GM12872 (cell line): ENCODE data around the gene TNRC6C.

Experiments
- TF ChIP-seq, protein P1 (sequence below): IDR thresholded peaks from 3 replicates; pipeline ENCODE4 v1.5.1; 2011; ENCODE audit warnings: low read depth, mild to moderate bottlenecking, low read length, moderate library complexity; ENCODE audit not compliant: insufficient read depth

The TNRC6C gene

DNA sequence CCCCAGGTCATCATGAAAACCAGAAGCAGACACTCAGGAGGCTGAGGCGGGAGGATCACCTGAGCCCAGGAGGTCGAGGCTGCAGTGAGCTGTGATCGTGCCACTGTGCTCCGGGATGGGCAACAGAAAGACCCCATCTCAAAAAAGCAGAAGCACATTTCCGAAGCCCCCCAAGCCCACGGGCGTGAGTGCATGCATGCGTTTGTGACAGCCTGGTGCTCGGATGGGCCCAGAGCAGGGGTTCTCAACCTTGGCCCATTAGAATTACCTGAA lies 150.9 kb downstream of the TNRC6C start:
- TF ChIP-seq, protein P1, sequence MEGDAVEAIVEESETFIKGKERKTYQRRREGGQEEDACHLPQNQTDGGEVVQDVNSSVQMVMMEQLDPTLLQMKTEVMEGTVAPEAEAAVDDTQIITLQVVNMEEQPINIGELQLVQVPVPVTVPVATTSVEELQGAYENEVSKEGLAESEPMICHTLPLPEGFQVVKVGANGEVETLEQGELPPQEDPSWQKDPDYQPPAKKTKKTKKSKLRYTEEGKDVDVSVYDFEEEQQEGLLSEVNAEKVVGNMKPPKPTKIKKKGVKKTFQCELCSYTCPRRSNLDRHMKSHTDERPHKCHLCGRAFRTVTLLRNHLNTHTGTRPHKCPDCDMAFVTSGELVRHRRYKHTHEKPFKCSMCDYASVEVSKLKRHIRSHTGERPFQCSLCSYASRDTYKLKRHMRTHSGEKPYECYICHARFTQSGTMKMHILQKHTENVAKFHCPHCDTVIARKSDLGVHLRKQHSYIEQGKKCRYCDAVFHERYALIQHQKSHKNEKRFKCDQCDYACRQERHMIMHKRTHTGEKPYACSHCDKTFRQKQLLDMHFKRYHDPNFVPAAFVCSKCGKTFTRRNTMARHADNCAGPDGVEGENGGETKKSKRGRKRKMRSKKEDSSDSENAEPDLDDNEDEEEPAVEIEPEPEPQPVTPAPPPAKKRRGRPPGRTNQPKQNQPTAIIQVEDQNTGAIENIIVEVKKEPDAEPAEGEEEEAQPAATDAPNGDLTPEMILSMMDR = no peak

DNA sequence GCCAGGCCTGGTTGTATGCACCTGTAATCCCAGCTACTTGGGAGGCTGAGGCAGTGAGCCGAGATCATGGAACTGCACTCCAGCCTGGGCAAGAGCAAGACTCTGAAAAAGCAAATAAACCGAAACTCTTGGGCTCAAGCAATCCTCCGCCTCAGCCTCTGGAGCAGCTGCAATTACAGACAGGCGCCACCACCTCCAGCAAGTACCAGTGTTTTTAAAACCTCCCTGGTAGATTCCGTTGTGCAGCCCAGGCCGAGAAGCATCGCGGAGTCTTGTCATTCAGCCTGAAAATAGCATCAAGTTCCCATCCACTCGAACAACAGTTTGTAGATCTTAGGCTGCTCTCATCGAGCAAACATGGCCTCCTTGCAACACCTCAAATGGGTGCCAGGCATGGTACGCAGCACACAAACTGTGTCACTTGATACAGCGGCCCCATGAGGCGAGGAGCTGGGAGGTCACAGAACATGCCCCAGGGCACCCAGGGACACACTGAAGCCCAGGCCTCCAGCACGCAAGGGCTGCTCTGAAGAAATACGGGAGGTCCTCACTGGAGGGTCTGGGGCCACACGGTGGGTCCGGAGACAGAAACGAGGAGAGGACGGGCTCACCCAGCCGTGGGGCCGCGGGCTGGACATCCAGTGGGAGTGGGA lies 152.0 kb downstream of the TNRC6C start:
- TF ChIP-seq, protein P1 = no peak

DNA sequence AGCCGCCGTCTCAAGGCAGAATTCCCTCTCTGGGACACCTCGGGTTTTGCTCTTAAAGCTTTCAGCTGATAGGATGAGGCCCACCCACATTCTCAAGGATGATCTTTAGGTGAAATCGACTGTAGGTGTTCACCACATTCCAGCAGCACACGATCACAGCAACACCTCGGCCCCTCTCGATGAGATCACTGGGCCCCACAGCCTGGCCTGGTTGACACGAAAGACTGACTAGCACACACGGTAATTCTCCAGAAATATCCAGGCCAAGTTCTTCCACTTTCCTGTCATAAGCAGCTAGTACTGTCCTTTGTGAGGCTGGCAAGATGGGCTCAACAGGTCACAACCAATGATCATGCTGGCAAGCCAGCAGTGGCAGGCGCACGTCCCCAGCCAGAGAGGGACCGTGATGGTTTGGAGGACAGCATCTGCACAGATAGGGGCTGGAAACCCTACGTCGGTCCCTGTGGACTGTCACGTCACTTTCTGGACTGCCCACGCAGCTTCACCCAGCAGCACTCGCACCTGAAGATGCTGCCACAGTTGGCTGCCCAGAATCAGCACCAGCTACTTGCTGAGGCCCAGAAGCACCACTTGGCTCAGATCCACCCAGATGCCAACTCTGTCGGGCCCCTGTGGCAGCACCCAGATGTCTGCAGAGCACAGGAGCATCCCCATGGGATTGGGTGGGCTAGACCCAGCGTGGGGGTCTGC lies 152.7 kb downstream of the TNRC6C start:
- TF ChIP-seq, protein P1 = no peak

DNA sequence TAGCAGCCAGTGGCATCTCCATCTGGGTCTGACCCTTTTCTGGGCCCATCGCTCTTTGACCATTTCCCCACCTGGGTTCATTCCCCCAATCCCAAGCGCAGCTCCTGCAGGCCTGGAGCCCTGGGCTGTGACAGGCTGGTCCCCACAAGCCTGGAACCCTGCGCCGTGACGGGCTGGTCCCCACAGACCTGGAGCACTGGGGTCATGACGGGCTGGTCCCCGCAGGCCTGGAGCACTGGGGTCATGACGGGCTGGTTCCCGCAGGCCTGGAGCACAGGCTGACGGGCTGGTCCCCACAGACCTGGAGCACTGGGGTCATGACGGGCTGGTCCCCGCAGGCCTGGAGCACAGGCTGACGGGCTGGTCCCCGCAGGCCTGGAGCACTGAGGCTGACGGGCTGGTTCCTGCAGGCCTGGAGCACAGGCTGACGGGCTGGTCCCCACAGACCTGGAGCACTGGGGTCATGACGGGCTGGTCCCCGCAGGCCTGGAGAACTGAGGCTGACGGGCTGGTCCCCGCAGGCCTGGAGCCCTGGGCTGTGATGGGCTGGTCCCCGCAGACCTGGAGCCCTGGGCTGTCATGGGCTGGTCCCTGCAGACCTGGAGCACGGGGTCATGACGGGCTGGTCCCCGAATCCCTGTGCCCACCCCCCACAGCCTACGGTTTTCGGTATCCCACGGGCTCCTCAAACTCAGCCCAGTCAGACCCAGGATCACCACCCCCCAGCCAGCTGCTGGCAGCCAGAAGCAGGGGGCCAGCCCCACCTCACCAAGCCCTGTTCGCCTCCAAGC lies 153.4 kb downstream of the TNRC6C start:
- TF ChIP-seq, protein P1 = no peak

DNA sequence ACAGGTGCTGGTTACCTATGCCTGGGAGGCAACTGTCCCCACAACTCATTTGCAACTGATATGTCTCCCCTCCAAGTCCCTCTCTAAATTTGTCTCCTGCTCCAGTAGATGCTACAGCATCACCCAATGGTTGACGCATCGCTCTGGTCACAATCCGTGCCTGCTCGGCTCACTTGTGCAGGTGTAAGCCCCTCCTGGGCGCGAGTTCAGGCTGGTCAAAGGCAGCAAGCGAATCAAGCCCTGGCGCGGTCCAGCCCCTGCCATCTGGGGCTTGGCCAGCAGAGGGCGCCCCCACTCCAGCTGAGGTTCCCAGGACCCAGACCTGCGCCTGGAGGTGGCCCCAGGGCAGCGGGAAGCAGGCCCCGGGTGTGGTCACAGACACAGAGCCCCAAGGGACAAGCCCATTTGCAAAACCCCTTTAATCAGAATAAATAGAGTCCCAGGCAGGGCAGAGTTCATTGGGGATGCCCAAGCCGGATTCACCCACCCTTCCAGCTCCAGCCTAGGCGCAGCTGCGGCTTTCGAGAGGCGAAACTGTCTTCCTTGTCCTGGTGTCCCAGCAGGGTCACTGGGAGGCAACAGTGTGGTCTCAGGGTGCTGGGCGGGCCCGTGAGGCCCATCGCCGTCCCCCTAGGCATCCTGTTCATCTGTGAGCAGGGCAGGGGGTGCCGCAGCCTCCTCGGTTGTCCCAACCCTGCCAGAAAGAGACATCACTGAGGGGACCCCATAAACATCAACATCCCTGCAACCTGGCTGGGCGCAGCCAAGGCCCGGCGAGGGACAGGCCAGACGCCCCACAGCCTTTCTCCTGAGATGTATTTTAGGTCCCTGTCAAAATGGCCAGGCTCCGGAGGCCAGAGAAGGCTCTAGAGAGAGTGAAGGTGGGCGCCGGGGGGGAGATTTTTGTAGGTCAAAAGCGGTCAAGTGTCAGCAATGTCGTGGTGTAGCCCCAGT lies 154.3 kb downstream of the TNRC6C start:
- TF ChIP-seq, protein P1 = peak; percentile 96

DNA sequence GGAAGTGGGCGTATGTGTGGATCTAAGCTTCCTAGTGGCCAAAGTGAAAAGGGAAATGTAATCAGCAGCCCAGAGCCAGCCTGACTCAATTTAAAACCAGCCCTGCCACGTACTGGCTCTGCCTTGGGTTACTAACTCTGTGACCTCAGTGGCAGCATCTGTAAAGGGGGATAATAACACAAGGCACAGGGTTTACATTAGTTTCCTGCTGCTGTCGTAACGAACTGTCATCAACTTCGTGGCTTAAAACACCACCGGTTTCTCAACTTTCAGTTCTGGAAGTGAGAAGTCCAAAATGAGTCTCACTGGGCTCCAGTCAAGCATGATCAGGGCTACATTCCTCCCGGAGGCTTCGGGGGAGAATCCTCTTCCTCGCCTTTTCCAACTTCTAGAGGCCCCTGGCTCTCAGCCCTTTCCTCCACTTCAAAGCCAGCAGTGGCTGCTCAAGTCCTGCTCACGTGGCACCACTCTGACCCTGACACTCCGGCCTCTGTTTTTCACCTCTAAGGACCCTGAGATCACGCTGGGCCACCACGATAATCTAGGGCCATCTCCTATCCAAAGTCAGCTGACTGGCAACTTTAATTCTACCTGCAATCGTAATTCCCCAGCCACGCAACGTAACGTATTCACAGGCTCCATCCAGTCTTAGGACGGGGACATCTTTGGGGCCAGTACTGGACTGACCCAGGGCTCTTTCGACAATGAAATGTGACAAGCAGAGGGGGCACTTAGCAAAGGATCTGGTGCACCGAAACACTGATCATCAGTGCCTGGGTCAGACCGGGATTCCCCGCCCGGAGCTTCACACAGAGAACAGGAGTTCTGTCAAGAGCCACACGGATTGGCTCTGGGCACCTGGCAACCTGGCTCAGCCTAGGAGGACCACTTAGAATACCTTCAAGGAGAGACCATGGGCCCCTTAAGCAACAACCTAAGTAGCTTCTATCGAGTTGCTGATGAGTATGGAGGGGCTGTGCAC lies 155.6 kb downstream of the TNRC6C start:
- TF ChIP-seq, protein P1 = no peak
